SK-N-SH (cell line): ENCODE results near the gene DYNLL1.

ENCODE experiments used
- EZH2phosphoT487 ChIP-seq: fragments of 200-600 bp; sonication (generic); IDR thresholded peaks from 2 replicates; pipeline ENCODE4 v1.6.1; 2017; ENCODE audit warnings: low read depth, mixed run types, mild to moderate bottlenecking, antibody characterized with exemption, moderate library complexity, borderline replicate concordance
- MXI1 ChIP-seq: IDR thresholded peaks from 2 replicates; pipeline ENCODE4 v1.6.1; 2012; ENCODE audit warnings: mild to moderate bottlenecking, low read depth, low read length, improper control_type of control experiment
- POLR2AphosphoS5 ChIP-seq: IDR thresholded peaks from 2 replicates; pipeline ENCODE4 v1.6.1; 2012; ENCODE audit warnings: low read depth, low read length
- RCOR1 ChIP-seq: fragments of 150-350 bp; IDR thresholded peaks from 2 replicates; pipeline ENCODE4 v1.6.1; 2017; ENCODE audit warnings: antibody characterized with exemption, low read length
- RXRA ChIP-seq: IDR thresholded peaks from 2 replicates; pipeline ENCODE4 v1.4.0; 2012; ENCODE audit warnings: low read depth, mild to moderate bottlenecking, borderline replicate concordance
- TAF1 ChIP-seq: IDR thresholded peaks from 2 replicates; pipeline ENCODE4 v1.6.1; 2012; ENCODE audit warnings: low read depth, mild to moderate bottlenecking, low read length, moderate library complexity, borderline replicate concordance
- TF ChIP-seq, protein P1 (sequence below): fragments of 200-600 bp; sonication (generic); IDR thresholded peaks from 2 replicates; pipeline ENCODE4 v1.6.1; 2017; ENCODE audit warnings: antibody characterized with exemption, mild to moderate bottlenecking, moderate library complexity

DNA sequence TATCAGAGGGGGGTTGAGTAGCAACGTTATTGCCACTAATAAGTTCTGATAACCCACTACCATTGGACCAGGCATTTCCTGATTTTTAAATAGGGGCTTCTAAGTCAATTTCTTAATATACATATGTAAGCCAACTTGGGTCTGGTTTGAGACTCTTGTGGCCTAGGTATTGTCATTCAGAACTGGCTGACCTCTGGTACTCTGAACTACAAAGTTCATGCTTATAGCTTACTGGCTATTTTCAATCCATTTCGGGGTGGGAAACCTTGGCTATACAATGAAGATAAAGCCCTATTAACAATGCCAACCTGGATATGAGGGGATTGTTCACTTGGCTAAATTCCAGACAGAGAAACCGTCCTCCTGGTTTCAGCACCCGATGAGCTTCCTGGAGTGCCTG is 8.7 kb downstream of the DYNLL1 start:
- no peak for TF ChIP-seq POLR2AphosphoS5
- TF ChIP-seq, protein P1, sequence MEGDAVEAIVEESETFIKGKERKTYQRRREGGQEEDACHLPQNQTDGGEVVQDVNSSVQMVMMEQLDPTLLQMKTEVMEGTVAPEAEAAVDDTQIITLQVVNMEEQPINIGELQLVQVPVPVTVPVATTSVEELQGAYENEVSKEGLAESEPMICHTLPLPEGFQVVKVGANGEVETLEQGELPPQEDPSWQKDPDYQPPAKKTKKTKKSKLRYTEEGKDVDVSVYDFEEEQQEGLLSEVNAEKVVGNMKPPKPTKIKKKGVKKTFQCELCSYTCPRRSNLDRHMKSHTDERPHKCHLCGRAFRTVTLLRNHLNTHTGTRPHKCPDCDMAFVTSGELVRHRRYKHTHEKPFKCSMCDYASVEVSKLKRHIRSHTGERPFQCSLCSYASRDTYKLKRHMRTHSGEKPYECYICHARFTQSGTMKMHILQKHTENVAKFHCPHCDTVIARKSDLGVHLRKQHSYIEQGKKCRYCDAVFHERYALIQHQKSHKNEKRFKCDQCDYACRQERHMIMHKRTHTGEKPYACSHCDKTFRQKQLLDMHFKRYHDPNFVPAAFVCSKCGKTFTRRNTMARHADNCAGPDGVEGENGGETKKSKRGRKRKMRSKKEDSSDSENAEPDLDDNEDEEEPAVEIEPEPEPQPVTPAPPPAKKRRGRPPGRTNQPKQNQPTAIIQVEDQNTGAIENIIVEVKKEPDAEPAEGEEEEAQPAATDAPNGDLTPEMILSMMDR, result no peak
- no peak for TF ChIP-seq MXI1
- TF ChIP-seq EZH2phosphoT487, result no peak
- no peak for TF ChIP-seq RCOR1
- TF ChIP-seq RXRA, result no peak
- TF ChIP-seq TAF1, result no peak
